Pancreas (tissue), 10 donors: ENCODE data around the gene MARCHF6. TPM values are rescaled to one million over a fixed set of nuclear protein-coding genes. Genes with fewer than 3 reads are reported as not detected.
A peak's percentile ranks its signal among the peaks of the same experiment; 100 is the strongest.

ENCODE experiments used
- ATAC-seq, 4 donors: fragments of 200-7000 bp; cut with Tn5 transposase; one replicate each; pipeline versions ENCODE4 v1.8.0 to v1.9.1; 2020; ENCODE audit warnings: mild to moderate bottlenecking in 4 of 4, moderate library complexity in 4 of 4
- DNase-seq, 6 donors: peaks; one replicate each; pipeline ENCODE4 v3.0.0-alpha.2; 2020
- FAIRE-seq: peaks from 2 replicates; lab custom pipeline; 2012; peaks lifted over from hg19 to GRCh38; lab: Jason Lieb, UNC
- H3K27ac ChIP-seq, 4 donors: fragments of 200-600 bp; sonication (generic); 1 replicate in 3 of 4; 2 replicates in 1 of 4; pipeline versions ENCODE4 v1.5.0 to v1.8.0; 2020
- H3K27me3 ChIP-seq, 4 donors: fragments of 200-600 bp; one replicate each; pipeline ENCODE4 v1.8.0; 2021
- H3K36me3 ChIP-seq, 3 donors: fragments of 200-600 bp; sonication (generic) in 1 of 3; one replicate each; pipeline versions ENCODE4 v1.5.0 to v1.8.0; 2020 to 2021
- H3K4me1 ChIP-seq, 3 donors: fragments of 200-600 bp; one replicate each; pipeline ENCODE4 v1.8.0; 2021
- H3K4me3 ChIP-seq, 4 donors: fragments of 200-600 bp; sonication (generic) in 2 of 4; one replicate each; pipeline versions ENCODE4 v1.5.0 to v1.8.0; 2020 to 2021
- H3K9me3 ChIP-seq, 4 donors: fragments of 200-600 bp; one replicate each; pipeline ENCODE4 v1.8.0; 2021
- WGBS, 2 donors: extraction: QIAGEN DNeasy Blood & Tissue Kit; methylation state at CpG; one replicate each; pipeline ENCODE4 v1.1.7; 2013; 5-methylcytosine and 5-hydroxymethylcytosine counted together
- intact Hi-C, 3 donors: fragments of 100-400 bp; cut with DNase I; formaldehyde crosslinking; loops; one replicate each; pipeline versions ENCODE4 v1.11.1 to v1.14.2; 2022
- polyA plus RNA-seq, 2 donors: library from polyadenylated mRNA; stranded (reverse); fragments of 200-250 nt; gene quantifications; one replicate each; pipeline ENCODE4 v1.2.3, GENCODE V29; 2013
- total RNA-seq, 6 donors: library from RNA; stranded (reverse); fragmentation: NEBNext Ultra II Directional in 4 of 6; extraction: Animal tissue kit (Norgen Biotek cat#: 25700) in 4 of 6; gene quantifications; one replicate each; pipeline versions ENCODE4 v1.2.1 to v1.2.4, GENCODE V29; 2021 to 2023
- TF ChIP-seq, protein P1 (sequence below), 4 donors: fragments of 200-600 bp; sonication (generic) in 3 of 4; IDR thresholded peaks; one replicate each; pipeline versions ENCODE4 v1.5.0 to v1.8.0; 2021; ENCODE audit warnings: antibody characterized with exemption in 4 of 4
- donor health status: healthy with polysubstance abuse.
- donor health status: DM: no; HTN: no; CAD: no; lungs with moderate emphysema.
- donor health status: DM: no; HTN: no; CAD: no.
- donor health status: control.
- donor health status: control.
- donor health status: Bipolar disorder and iron deficiency.
- donor health status: DM: yes; HTN: yes; CAD: no.
- donor health status: DM: no; HTN: no; CAD: no.
- donor health status: DM: no; HTN: no; CAD: no.
- donor health status: DM: yes; HTN: yes; CAD: no.

Gene MARCHF6
- total and polyA plus RNA-seq, 8 donors = 68.5 to 105 (median 82.8) TPM

DNA sequence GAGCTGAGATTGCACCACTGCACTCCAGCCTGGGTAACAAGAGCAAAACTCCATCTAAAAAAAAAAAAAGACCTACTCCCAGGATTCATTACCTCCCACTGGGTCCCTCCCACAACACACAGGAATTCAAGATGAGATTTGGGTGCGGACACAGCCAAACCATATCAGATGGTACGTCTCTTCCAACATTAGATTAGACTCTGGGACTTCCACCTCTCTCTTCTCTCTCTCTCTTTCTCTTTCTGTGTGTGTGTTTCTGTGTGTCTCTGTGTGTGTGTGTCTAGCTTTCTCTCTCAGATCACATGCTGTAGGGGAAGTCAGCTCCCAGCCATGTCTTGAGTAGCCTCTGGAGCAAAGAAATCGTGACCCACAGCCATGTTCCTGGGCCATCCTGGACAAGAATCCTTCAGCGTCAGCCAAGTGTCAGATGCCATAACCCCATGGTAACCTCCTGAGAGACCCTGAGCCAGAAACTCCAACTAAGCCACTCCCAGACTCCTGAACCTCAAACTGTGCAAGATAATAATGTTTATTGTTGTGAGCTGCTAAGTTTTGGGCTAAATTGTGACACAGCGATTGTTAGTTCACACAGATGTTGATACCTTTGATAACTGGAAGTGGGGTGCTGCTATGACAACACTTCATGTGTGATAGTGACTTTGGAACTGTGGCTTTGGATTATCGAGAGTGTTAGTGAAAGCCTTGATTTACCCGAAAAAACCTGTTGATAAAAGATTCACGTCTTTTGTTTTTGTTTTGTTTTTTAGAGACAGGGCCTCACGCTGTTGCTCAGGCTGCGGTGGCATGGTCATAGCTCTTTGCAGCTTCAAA is 41.7 kb upstream of the MARCHF6 start:
- TF ChIP-seq, protein P1, sequence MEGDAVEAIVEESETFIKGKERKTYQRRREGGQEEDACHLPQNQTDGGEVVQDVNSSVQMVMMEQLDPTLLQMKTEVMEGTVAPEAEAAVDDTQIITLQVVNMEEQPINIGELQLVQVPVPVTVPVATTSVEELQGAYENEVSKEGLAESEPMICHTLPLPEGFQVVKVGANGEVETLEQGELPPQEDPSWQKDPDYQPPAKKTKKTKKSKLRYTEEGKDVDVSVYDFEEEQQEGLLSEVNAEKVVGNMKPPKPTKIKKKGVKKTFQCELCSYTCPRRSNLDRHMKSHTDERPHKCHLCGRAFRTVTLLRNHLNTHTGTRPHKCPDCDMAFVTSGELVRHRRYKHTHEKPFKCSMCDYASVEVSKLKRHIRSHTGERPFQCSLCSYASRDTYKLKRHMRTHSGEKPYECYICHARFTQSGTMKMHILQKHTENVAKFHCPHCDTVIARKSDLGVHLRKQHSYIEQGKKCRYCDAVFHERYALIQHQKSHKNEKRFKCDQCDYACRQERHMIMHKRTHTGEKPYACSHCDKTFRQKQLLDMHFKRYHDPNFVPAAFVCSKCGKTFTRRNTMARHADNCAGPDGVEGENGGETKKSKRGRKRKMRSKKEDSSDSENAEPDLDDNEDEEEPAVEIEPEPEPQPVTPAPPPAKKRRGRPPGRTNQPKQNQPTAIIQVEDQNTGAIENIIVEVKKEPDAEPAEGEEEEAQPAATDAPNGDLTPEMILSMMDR (IDR thresholded peaks at IDR 0.05) = no peak
- ATAC-seq = no peak
- peak overlapping the region in 1 of 4 donors; percentile 57 for H3K27ac ChIP-seq
- no peaks in the 10 kb centered on the region for H3K27me3 ChIP-seq
- no peaks in the 10 kb centered on the region for H3K9me3 ChIP-seq
- peaks cover 5 to 21% (median 7%) of the 10 kb centered on the region in 3 donors for H3K4me1 ChIP-seq
- no peak for DNase-seq
- intact Hi-C loops = no loop called here
- no peak overlapping the region for H3K4me3 ChIP-seq
- WGBS, 2 donors = 79% methylated on average over 10 of the region's 10 CpGs
- FAIRE-seq = no peak
- H3K36me3 ChIP-seq = no peaks in the 10 kb centered on the region

DNA sequence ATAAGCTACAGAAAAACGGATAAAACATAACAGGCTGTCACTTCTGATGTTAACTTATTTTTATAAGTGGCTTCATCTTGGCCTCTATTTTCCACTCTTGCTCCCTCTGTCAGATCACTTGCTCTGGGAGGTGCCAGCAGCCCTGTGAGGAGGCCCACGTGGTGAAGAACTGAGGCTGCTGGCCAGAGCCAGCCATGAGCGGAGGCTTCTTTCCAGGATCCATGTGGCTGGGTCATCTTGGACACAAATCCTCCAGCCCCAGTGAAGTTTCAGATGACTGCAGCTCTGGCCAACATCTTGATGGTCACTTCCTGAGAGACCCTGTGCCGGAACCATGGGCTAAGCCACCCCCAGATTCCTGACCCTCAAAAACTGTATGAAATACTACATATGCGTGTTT is 38.3 kb upstream of the MARCHF6 start:
- Histone ChIP-seq H3K4me1 (peaks cover 0 to 8% (median 0%) of the 10 kb centered on the region in 3 donors), H3K27ac (no peak overlapping the region), H3K4me3 (no peak overlapping the region), H3K9me3 (no peaks in the 10 kb centered on the region), H3K36me3 (no peaks in the 10 kb centered on the region), H3K27me3 (no peaks in the 10 kb centered on the region)
- intact Hi-C loops = no loop called here
- no peak for ATAC-seq
- WGBS, 2 donors = 90 to 92% methylated on average over 5 of the region's 5 CpGs
- no peak for DNase-seq
- no peak for FAIRE-seq
- TF ChIP-seq, protein P1 (IDR thresholded peaks at IDR 0.05) = no peak

DNA sequence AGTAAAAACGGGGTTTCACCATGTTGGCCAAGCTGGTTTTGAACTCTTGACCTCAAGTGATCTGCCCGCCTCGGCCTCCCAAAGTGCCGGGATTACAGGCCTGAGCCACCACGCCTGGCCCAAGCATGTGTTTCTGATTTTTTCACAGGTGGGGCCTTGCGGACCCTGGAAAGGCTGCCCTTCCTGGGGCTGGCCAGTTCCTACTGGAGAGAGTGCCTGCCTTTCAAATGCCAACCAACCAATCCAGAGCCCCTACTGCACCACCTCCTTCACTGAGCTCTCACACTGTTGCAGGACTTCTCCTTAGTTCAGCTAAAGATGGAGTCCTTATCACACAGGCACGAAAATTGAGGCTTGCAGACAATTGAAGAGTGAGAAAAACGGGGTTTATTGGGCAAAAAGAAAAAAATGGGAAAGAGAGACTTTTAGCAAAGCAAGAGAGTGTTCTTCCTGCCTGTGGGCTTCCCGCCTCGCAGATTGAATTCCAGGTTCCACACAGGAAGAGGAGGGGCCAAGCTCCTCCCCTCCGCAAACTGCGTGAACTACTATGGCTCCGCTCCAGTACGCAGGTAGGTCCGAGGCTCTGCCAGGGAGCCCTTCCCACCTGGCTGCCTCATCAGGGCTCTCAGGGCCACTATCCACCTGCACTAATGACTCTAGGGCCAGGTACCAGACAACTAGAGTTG is 37.5 kb upstream of the MARCHF6 start:
- FAIRE-seq (no peak), ATAC-seq (no peak), DNase-seq (no peak)
- WGBS, 2 donors = 91 to 95% methylated on average over 15 of the region's 15 CpGs
- Histone ChIP-seq H3K4me3 (no peak overlapping the region), H3K4me1 (peaks cover 0 to under 1% (median 0%) of the 10 kb centered on the region in 3 donors), H3K36me3 (no peaks in the 10 kb centered on the region), H3K9me3 (no peaks in the 10 kb centered on the region), H3K27me3 (no peaks in the 10 kb centered on the region), H3K27ac (no peak overlapping the region)
- TF ChIP-seq, protein P1 (IDR thresholded peaks at IDR 0.05) = no peak
- intact Hi-C loops = no loop called here

DNA sequence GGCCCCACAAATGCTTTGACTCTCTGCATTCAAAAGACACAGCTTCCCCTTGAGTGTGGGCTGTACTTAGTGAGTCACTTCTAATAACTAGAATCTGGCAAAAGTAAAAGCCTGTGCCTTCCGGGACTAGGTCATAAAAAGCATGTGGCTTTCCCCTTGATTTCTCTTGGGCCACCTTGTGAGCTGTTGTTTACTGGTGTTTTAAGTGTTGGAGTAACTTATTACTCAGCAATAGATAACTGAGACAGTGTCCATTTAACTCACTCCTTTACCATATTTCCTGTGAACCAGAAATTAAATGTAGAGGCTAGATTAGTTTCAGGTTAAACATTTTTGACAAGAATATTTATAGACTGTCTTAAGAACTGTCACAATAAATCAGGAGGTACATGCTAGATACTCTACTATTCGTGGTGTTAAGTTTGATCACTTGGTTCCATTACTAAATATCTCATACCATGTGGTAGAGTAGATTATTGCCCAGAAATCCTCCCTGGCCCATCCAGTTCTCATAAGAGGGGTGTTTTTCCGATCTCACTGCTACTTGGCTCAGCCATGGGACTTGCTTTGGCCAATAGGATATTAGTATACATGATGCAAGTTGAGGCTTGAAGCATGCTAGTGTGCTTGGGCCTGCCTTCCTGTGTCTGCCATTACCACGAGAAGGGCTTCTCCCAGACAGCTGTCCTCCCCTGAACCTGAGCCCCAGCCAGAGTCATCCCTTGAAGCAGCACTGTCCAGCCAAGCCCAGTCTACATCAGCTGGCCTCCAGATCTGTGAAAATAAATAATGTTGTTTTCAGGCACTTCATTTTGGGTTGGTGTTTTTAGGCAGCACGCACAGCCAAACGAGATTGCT is 35.4 kb upstream of the MARCHF6 start:
- no peaks in the 10 kb centered on the region for H3K27me3 ChIP-seq
- intact Hi-C loops = no loop called here
- TF ChIP-seq, protein P1 (IDR thresholded peaks at IDR 0.05) = no peak
- H3K36me3 ChIP-seq = no peaks in the 10 kb centered on the region
- 85 to 88% methylated on average over 6 of the region's 6 CpGs for WGBS, 2 donors
- no peaks in the 10 kb centered on the region for H3K9me3 ChIP-seq
- H3K4me3 ChIP-seq = no peak overlapping the region
- FAIRE-seq = no peak
- peak in 1 of 4 donors; percentile 34 for ATAC-seq
- H3K4me1 ChIP-seq = no peaks in the 10 kb centered on the region
- H3K27ac ChIP-seq = no peak overlapping the region
- no peak for DNase-seq
